Natural killer cell (primary cell): ENCODE measurements around the gene FALEC. TPM values are rescaled to one million over a fixed set of nuclear protein-coding genes. Genes with fewer than 3 reads are reported as not detected.

Source experiments
- ATAC-seq, 3 donors: fragments of 150-1000 bp in 2 of 3; fragments of 200-7000 bp in 1 of 3; cut with Tn5 transposase; 1 replicate in 1 of 3; 2 replicates in 2 of 3; pipeline ENCODE4 v1.10.0; 2021; ENCODE audit warnings: mild to moderate bottlenecking in 2 of 3, moderate library complexity in 2 of 3
- DNase-seq, 2 donors: peaks; one replicate each; pipeline versions ENCODE4 v3.0.0 to v3.0.0-alpha.2; 2013 to 2021; ENCODE audit warnings: mixed read lengths in 1 of 2
- H3K27ac ChIP-seq: one replicate; pipeline ENCODE4 v1.5.1; 2013; ENCODE audit warnings: mild to moderate bottlenecking, low read length
- H3K27me3 ChIP-seq: one replicate; pipeline ENCODE4 v1.6.1; 2013; ENCODE audit warnings: low read length; ENCODE audit not compliant: control insufficient read depth, insufficient read depth
- H3K36me3 ChIP-seq: one replicate; pipeline ENCODE4 v1.6.1; 2013; ENCODE audit warnings: low read length; ENCODE audit not compliant: control insufficient read depth, insufficient read depth
- H3K4me1 ChIP-seq: one replicate; pipeline ENCODE4 v1.6.1; 2013; ENCODE audit warnings: low read length; ENCODE audit not compliant: control insufficient read depth, insufficient read depth
- H3K4me3 ChIP-seq: one replicate; pipeline ENCODE4 v1.5.1; 2013; ENCODE audit warnings: low read length
- H3K9me3 ChIP-seq: one replicate; pipeline ENCODE4 v1.6.1; 2013; ENCODE audit warnings: low read length; ENCODE audit not compliant: control insufficient read depth, insufficient read depth
- H3K27ac Mint-ChIP-seq, 2 donors: one replicate each; pipeline ENCODE4 v1.8.0; 2022; ENCODE audit warnings: mild to moderate bottlenecking in 2 of 2, mixed read lengths in 2 of 2, moderate library complexity in 1 of 2
- H3K27me3 Mint-ChIP-seq, 2 donors: one replicate each; pipeline ENCODE4 v1.8.0; 2022; ENCODE audit warnings: low read depth in 2 of 2, mixed read lengths in 2 of 2
- H3K36me3 Mint-ChIP-seq: one replicate; pipeline ENCODE4 v1.8.0; 2022; ENCODE audit warnings: mixed read lengths
- H3K4me1 Mint-ChIP-seq, 2 donors: one replicate each; pipeline ENCODE4 v1.8.0; 2022; ENCODE audit warnings: mixed read lengths in 2 of 2
- H3K4me3 Mint-ChIP-seq: one replicate; pipeline ENCODE4 v1.8.0; 2022; ENCODE audit warnings: mild to moderate bottlenecking, moderate library complexity, mixed read lengths
- H3K9me3 Mint-ChIP-seq, 2 donors: one replicate each; pipeline ENCODE4 v1.8.0; 2022; ENCODE audit warnings: mixed read lengths in 2 of 2
- CTCF ChIP-seq: fragments of 200-600 bp; IDR thresholded peaks from one replicate; pipeline ENCODE4 v1.8.0; 2022; ENCODE audit warnings: antibody characterized with exemption
- whole genome bisulfite sequencing: methylation state at CpG from one replicate; pipeline ENCODE4 v1.1.7; 2013; ENCODE audit warnings: missing lambda C conversion rate; ENCODE audit not compliant: insufficient coverage; 5-methylcytosine and 5-hydroxymethylcytosine counted together
- intact Hi-C: fragments of 100-400 bp; cut with micrococcal nuclease; formaldehyde crosslinking; loops from one replicate; pipeline ENCODE4 v1.14.2; 2022
- total RNA-seq, 4 donors: library from RNA; stranded (reverse); fragments of 120-200 nt in 1 of 4; gene quantifications; one replicate each; pipeline versions ENCODE4 v1.2.3 to v1.2.4, GENCODE V29; 2013 to 2022

FALEC gene
- total RNA-seq, 3 donors from 2014 or later (not counting 1 experiment from before 2014, with no cell fraction given), result not detected

DNA sequence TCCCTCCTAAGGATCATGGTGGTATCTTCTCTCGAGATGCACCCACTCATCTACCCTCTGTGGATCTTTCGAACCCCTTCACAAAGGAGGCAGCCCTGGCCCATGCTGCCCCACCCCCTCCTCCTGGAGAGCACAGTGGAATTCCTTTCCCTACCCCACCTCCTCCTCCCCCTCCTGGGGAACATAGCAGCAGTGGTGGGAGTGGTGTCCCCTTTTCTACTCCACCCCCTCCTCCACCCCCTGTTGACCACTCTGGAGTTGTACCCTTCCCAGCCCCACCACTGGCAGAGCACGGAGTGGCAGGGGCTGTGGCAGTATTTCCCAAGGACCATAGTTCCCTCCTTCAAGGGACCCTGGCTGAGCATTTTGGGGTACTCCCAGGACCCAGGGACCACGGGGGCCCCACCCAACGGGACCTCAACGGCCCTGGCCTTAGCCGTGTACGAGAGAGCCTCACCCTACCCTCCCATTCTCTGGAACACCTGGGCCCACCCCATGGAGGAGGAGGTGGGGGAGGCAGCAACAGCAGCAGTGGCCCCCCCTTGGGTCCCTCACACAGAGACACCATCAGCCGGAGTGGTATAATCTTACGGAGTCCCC is 42.9 kb upstream of the FALEC start:
- TF ChIP-seq CTCF, result no peak
- WGBS, result 100% methylated on average over 9 of the region's 10 CpGs

GRCh38 chr1:150473659-150474058 is 41.9 kb upstream of the FALEC start:
- no peak overlapping the region for H3K4me3 ChIP-seq
- ATAC-seq (no peak), DNase-seq (no peak)
- H3K27ac ChIP-seq, result no peak overlapping the region
- Mint-ChIP-seq H3K36me3 (peaks cover 19% of the 10 kb centered on the region), H3K9me3 (no peaks in the 10 kb centered on the region), H3K4me1 (peaks cover 5 to 6% of the 10 kb centered on the region in 2 donors), H3K27me3 (no peaks in the 10 kb centered on the region), H3K27ac (peak overlapping the region in 1 of 2 donors; percentile 46), H3K4me3 (no peak overlapping the region)
- TF ChIP-seq CTCF, result no peak
- H3K4me1 ChIP-seq, result no peaks in the 10 kb centered on the region
- WGBS, result 95% methylated on average over 4 of the region's 4 CpGs
- no peaks in the 10 kb centered on the region for H3K27me3 ChIP-seq
- peaks cover 41% of the 10 kb centered on the region for H3K36me3 ChIP-seq
- H3K9me3 ChIP-seq, result no peaks in the 10 kb centered on the region
- intact Hi-C loops, result no loop called here

More for the DNA sequence above, 42.9 kb upstream of the FALEC start:
- H3K4me3 ChIP-seq, result no peak overlapping the region
- H3K27me3 ChIP-seq, result no peaks in the 10 kb centered on the region
- Mint-ChIP-seq H3K9me3 (no peaks in the 10 kb centered on the region), H3K36me3 (peaks cover 19% of the 10 kb centered on the region), H3K27ac (no peak overlapping the region), H3K27me3 (no peaks in the 10 kb centered on the region), H3K4me3 (no peak overlapping the region), H3K4me1 (peaks cover 5 to 6% of the 10 kb centered on the region in 2 donors)
- DNase-seq (no peak), ATAC-seq (no peak)
- no peaks in the 10 kb centered on the region for H3K4me1 ChIP-seq
- H3K27ac ChIP-seq, result no peak overlapping the region
- H3K36me3 ChIP-seq, result peaks cover 47% of the 10 kb centered on the region
- intact Hi-C loops, result no loop called here
- H3K9me3 ChIP-seq, result no peaks in the 10 kb centered on the region

DNA sequence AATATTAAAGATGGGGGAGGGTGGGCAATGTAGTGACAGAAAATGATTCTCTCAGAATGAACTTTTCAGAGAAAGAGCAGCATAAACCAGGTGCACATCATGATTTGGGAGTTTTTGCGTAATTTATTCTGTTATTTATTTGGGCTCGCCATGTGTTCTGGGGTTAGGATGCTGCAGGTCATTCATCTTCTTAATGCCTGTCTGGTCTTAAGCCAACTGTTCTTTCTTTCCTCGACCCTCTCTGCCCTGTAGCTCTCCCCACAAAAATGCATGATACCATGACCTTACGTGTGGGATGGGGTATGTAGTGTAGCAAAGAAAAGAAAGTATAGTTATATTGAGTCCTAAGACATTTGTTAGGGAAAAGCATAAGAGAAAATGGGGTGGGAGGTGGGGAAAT is 40.7 kb upstream of the FALEC start:
- Histone ChIP-seq H3K4me1 (no peaks in the 10 kb centered on the region), H3K36me3 (peaks cover 35% of the 10 kb centered on the region), H3K27me3 (no peaks in the 10 kb centered on the region), H3K27ac (no peak overlapping the region), H3K9me3 (no peaks in the 10 kb centered on the region), H3K4me3 (no peak overlapping the region)
- H3K27me3 Mint-ChIP-seq, result no peaks in the 10 kb centered on the region
- H3K4me3 Mint-ChIP-seq, result no peak overlapping the region
- H3K27ac Mint-ChIP-seq, result peak overlapping the region in 1 of 2 donors; percentile 47
- no peaks in the 10 kb centered on the region for H3K9me3 Mint-ChIP-seq
- TF ChIP-seq CTCF, result no peak
- 95% methylated on average over 3 of the region's 4 CpGs for WGBS
- ATAC-seq (no peak), DNase-seq (no peak)
- H3K4me1 Mint-ChIP-seq, result peaks cover 5 to 6% of the 10 kb centered on the region in 2 donors
- intact Hi-C loops, result no loop called here
- peaks cover 19% of the 10 kb centered on the region for H3K36me3 Mint-ChIP-seq

DNA sequence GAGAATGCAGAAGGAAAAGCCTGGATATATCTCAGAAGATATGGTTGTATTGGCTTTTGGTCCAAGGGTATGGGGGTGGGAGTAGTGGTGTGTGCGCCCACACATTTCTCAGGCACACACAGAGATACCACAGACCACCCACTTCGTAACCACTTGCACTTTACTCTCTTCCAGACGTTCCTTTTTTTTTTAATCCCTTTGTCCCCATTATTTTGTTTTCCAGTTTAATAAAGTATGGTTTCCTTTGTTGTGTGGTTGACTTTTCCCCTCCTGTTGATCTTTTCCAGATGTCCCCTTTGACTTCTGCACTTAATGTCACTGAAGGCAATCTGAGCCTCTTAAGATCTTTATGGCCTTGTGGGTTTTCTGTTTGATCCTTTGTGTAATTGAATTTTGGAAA is 38.8 kb upstream of the FALEC start:
- H3K4me3 Mint-ChIP-seq, result no peak overlapping the region
- no peaks in the 10 kb centered on the region for H3K9me3 Mint-ChIP-seq
- H3K36me3 Mint-ChIP-seq, result peaks cover 3% of the 10 kb centered on the region
- no CpG with 5 or more reads among the region's 3 CpGs for WGBS
- Histone ChIP-seq H3K4me3 (no peak overlapping the region), H3K27ac (no peak overlapping the region), H3K9me3 (no peaks in the 10 kb centered on the region), H3K36me3 (peaks cover 17% of the 10 kb centered on the region), H3K27me3 (no peaks in the 10 kb centered on the region), H3K4me1 (no peaks in the 10 kb centered on the region)
- intact Hi-C loops, result no loop called here
- H3K4me1 Mint-ChIP-seq, result peaks cover 0 to 6% of the 10 kb centered on the region in 2 donors
- TF ChIP-seq CTCF, result no peak
- H3K27me3 Mint-ChIP-seq, result no peaks in the 10 kb centered on the region
- H3K27ac Mint-ChIP-seq, result peak overlapping the region in 1 of 2 donors; percentile 35
- ATAC-seq, result no peak
- DNase-seq, result no peak
